RWPE1 (cell line): Measurements from ENCODE around the gene PARVA.

Experiments
- CTCF ChIA-PET: fragments of 350-600 bp; sonication (Branson Sonifier 250); formaldehyde crosslinking; extraction: SDS; loops from one replicate; lab custom pipeline; 2021; lab: Yijun Ruan, JAX
- POLR2A ChIA-PET: fragments of 400-600 bp; formaldehyde crosslinking; extraction: SDS; loops from one replicate; lab custom pipeline; 2020; ENCODE audit warnings: antibody characterized with exemption; ENCODE audit not compliant: low non-redundant PET; lab: Yijun Ruan, JAX
- DNase-seq: peaks from one replicate; pipeline ENCODE4 v3.0.0; 2012; ENCODE audit warnings: low spot score
- H3K27ac ChIP-seq: fragments of 450-650 bp; 2 replicates; pipeline ENCODE4 v1.5.1; 2017
- TF ChIP-seq, protein P1 (sequence below): fragments of 450-650 bp; conservative IDR thresholded peaks from 2 replicates; pipeline ENCODE4 v1.5.1; 2017; ENCODE audit warnings: low read depth, mild to moderate bottlenecking

PARVA gene

DNA sequence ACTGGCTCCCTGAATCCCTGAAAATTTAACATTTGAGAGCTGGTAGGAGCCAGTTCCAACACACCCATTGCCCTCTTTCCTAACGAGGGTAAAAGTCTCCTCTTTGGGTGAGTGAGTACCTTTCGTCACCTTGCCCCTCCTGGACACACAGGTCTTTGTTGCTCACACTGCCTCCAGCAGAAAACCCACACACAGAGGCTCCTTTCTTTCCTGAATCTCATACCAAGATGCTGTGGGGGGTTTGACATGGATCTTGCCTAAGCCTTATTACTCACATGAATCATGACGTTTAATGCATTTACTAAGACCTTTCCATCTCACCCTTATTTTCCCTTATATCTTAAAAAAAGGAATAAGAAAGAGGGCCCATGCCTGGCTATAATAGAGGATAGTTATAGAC lies 53.0 kb downstream of the PARVA start:
- TF ChIP-seq, protein P1, sequence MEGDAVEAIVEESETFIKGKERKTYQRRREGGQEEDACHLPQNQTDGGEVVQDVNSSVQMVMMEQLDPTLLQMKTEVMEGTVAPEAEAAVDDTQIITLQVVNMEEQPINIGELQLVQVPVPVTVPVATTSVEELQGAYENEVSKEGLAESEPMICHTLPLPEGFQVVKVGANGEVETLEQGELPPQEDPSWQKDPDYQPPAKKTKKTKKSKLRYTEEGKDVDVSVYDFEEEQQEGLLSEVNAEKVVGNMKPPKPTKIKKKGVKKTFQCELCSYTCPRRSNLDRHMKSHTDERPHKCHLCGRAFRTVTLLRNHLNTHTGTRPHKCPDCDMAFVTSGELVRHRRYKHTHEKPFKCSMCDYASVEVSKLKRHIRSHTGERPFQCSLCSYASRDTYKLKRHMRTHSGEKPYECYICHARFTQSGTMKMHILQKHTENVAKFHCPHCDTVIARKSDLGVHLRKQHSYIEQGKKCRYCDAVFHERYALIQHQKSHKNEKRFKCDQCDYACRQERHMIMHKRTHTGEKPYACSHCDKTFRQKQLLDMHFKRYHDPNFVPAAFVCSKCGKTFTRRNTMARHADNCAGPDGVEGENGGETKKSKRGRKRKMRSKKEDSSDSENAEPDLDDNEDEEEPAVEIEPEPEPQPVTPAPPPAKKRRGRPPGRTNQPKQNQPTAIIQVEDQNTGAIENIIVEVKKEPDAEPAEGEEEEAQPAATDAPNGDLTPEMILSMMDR = no peak
- H3K27ac ChIP-seq = peak overlapping the region; percentile 81; the same call in 1 of the 2 replicates
- DNase-seq = peak; percentile 55
- ChIA-PET CTCF (interaction anchor here (0.7 kb wide), 1 partner anchor 459 kb away, joined by 3 read pairs; no protein-coding TSS in a partner anchor), POLR2A (no interaction called here)

DNA sequence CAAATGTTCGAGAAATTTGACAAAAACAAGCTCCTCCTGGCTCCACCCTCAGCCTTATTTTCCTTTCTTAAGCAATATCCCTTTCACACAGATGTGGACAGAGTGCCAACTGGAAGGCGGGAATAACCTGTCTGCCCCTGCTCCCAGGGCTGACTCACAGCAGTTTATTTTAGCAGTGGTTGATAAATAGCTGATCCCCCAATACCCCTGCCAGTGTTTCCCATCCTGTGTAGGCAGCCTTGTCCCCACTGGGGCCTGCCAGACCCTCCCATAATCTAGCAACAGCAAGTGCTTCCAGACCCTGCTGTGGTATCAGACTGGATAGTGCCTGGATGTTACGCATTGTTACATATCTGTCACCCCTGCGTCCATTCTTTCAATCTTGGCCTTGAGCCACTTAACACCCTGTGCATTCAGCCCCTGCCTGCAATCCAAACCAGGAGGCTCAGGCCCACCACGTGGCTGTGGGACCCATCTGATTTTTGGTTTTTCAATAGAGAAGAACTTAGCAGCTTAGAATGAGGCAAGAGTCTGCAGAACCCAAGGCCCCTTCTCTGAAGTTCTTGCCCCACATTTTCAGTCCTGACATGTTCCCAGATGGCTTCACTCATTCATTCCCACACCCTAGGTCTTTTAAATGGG lies 53.7 kb downstream of the PARVA start:
- ChIA-PET CTCF (interaction anchor here (0.5 to 0.7 kb wide), 3 partner anchors 149 to 859 kb away, joined by 3 to 4 read pairs (median 3); no protein-coding TSS in a partner anchor), POLR2A (no interaction called here)
- H3K27ac ChIP-seq = peak overlapping the region; percentile 81
- peak; percentile 90 for DNase-seq
- TF ChIP-seq, protein P1 = no peak

DNA sequence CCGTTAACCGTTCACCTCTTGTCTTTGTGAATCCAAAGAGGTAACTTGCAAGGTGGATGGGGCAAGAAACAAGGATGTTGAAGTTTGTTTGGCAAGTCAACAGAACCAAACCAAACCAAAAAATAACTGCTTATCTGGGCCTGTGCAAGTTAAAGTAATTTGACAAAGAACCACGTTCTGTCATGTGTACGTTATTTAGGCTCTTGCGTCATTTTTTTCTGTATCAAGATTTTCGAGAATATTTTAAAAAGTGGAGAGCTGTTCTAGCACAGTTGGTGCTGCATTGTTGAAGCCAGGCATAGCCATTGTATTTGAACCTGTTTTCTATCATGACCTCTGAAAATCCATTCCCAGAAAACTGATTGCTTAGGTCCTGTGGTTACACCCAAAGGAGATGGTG lies 55.1 kb downstream of the PARVA start:
- TF ChIP-seq, protein P1 = no peak

DNA sequence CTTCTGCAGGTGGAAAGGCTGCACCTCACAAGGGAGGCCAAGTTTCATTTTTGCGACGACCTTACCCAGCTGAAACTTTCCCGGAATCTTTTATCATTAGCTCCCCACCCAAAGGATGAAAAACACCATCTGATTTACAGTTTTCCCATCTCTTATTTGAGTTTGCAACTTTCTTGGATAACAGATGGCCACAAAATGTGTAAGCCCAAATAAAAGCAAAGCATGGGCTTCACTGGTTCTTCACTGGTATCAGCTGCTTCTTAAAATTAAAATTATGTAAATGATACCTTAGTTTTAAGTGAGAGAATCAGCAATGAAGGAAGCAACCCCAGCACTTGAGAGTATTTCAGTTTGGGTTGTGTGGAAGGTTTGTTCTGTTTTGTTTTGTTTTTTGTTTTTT lies 55.8 kb downstream of the PARVA start:
- DNase-seq = no peak
- TF ChIP-seq, protein P1 = no peak
- ChIA-PET POLR2A (no interaction called here), CTCF (no interaction called here)
- no peak overlapping the region for H3K27ac ChIP-seq

More for the DNA sequence above, 55.1 kb downstream of the PARVA start:
- ChIA-PET CTCF (no interaction called here), POLR2A (no interaction called here)
- H3K27ac ChIP-seq = no peak overlapping the region
- DNase-seq = no peak

DNA sequence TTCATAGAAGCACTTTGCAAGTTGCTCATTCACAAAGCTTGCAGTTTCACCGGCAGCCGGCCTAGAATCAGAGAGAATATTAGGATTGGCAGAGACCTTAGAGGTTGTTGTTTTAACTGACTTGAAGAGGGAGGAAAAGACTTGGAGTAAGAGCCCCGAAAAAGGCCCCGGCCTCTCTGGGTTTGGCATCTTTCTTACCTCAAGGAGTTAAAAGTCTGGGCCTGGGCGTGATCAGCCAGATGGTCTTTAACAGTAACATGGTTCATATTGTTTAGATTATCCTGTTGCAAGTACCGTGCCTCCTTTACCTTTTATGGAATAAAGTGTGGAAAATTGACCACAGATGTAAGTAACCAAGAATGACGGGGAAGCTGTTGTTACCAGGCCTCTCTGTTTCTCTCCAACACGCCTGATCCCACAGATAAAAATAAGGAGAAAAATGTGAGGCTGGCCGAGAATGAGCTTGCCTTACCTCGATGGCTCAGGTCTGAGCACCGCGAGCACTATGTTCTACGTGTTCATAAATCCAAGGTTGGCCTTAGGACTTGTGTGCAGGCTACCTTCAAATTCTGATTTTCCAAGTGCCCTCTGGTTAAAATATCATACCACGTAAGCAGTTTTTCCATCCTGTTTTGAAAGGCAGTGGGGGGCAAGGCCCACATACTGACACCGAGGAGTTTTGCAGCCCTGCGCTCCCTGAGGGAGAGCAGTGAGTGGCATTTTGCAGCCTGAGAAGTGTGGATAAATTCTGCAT lies 56.4 kb downstream of the PARVA start:
- ChIA-PET POLR2A (no interaction called here), CTCF (no interaction called here)
- TF ChIP-seq, protein P1 = no peak
- no peak overlapping the region for H3K27ac ChIP-seq
- no peak for DNase-seq

DNA sequence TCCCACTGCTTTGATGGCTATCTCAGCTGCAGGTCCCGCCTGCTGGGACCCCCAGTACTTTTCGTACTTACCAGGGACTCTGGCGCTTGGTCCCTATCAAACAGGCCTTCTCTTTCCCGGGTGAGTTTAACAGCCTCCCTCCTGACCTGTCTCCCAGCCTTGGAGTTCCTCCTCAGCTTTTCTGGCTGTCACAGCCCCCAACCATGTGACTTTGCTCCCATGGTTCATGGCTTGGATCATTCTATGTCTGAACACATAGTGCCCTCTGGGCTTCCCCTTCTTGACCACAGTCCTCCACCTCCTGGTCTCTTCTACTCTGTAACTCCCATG lies 56.9 kb downstream of the PARVA start:
- CTCF ChIA-PET = no interaction called here
- POLR2A ChIA-PET = no interaction called here
- TF ChIP-seq, protein P1 = no peak
- DNase-seq = no peak
- H3K27ac ChIP-seq = no peak overlapping the region
